GM23338 (cell line): ENCODE data around the gene TMEM132A. TPM values are rescaled to one million over a fixed set of nuclear protein-coding genes. Genes with fewer than 3 reads are reported as not detected.

Experiments used
- ATAC-seq: fragments of 200-7000 bp; cut with Tn5 transposase; 3 replicates; pipeline ENCODE4 v1.9.1; 2020
- DNase-seq: peaks from one replicate; pipeline ENCODE4 v3.0.0-alpha.2; 2015; ENCODE audit warnings: low spot score
- H2AFZ ChIP-seq: fragments of 200-600 bp; sonication (generic); 2 replicates; pipeline ENCODE4 v1.8.0; 2016; ENCODE audit warnings: antibody characterized with exemption, mild to moderate bottlenecking, moderate library complexity
- H3F3A ChIP-seq: fragments of 200-600 bp; sonication (generic); replicated peaks from 2 replicates; pipeline ENCODE4 v1.8.0; 2017; ENCODE audit warnings: antibody characterized with exemption, mixed run types, low read depth
- H3K27ac ChIP-seq: fragments of 200-600 bp; sonication (generic); 2 replicates; pipeline ENCODE4 v1.6.1; 2016; ENCODE audit warnings: low read depth
- H3K27me3 ChIP-seq: fragments of 200-600 bp; sonication (generic); 2 replicates; pipeline ENCODE4 v1.8.0; 2016; ENCODE audit warnings: mild to moderate bottlenecking, mixed run types, moderate library complexity; ENCODE audit not compliant: insufficient read depth
- H3K36me3 ChIP-seq: fragments of 200-600 bp; sonication (generic); 2 replicates; pipeline ENCODE4 v1.8.0; 2016; ENCODE audit warnings: mild to moderate bottlenecking; ENCODE audit not compliant: insufficient read depth
- H3K4me1 ChIP-seq: fragments of 200-600 bp; sonication (generic); 2 replicates; pipeline ENCODE4 v1.8.0; 2016; ENCODE audit warnings: mild to moderate bottlenecking, moderate library complexity; ENCODE audit not compliant: insufficient read depth
- H3K4me2 ChIP-seq: fragments of 200-600 bp; sonication (generic); 2 replicates; pipeline ENCODE4 v1.7.1; 2017; ENCODE audit warnings: mixed run types
- H3K4me3 ChIP-seq: fragments of 200-600 bp; sonication (generic); 2 replicates; pipeline ENCODE4 v1.6.1; 2016; ENCODE audit warnings: mixed run types
- H3K79me2 ChIP-seq: fragments of 200-600 bp; sonication (generic); replicated peaks from 2 replicates; pipeline ENCODE4 v1.8.0; 2017; ENCODE audit warnings: mild to moderate bottlenecking; ENCODE audit not compliant: insufficient read depth
- H3K9me2 ChIP-seq: fragments of 200-600 bp; sonication (generic); 2 replicates; pipeline ENCODE4 v1.8.0; 2017; ENCODE audit not compliant: insufficient read depth
- H4K20me1 ChIP-seq: fragments of 200-600 bp; sonication (generic); replicated peaks from 2 replicates; pipeline ENCODE4 v1.8.0; 2017; ENCODE audit warnings: mild to moderate bottlenecking; ENCODE audit not compliant: insufficient read depth
- H3K27ac Mint-ChIP-seq: 2 replicates; pipeline ENCODE4 v1.8.0; 2020; ENCODE audit warnings: inconsistent platforms, mild to moderate bottlenecking, moderate library complexity, mixed read lengths
- H3K27me3 Mint-ChIP-seq: 3 replicates; pipeline ENCODE4 v1.8.0; 2022; ENCODE audit warnings: low read depth, mild to moderate bottlenecking, moderate library complexity, mixed read lengths, inconsistent platforms; ENCODE audit not compliant: insufficient read depth, poor library complexity
- H3K36me3 Mint-ChIP-seq: 3 replicates; pipeline ENCODE4 v1.8.0; 2021; ENCODE audit warnings: low read depth, mild to moderate bottlenecking, inconsistent platforms, moderate library complexity, mixed read lengths
- H3K4me1 Mint-ChIP-seq: 3 replicates; pipeline ENCODE4 v1.8.0; 2020; ENCODE audit warnings: mild to moderate bottlenecking, inconsistent platforms, mixed read lengths
- H3K4me3 Mint-ChIP-seq: 3 replicates; pipeline ENCODE4 v1.8.0; 2021; ENCODE audit warnings: moderate library complexity, mild to moderate bottlenecking, inconsistent platforms, mixed read lengths
- H3K9me3 Mint-ChIP-seq: 3 replicates; pipeline ENCODE4 v1.8.0; 2020; ENCODE audit warnings: moderate library complexity, mild to moderate bottlenecking, inconsistent platforms, mixed read lengths
- CREB1 ChIP-seq: fragments of 250-450 bp; sonication (Bioruptor Pico); IDR thresholded peaks from 2 replicates; pipeline ENCODE4 v1.5.0; 2020; ENCODE audit warnings: low read depth, mild to moderate bottlenecking, moderate library complexity
- CTCF ChIP-seq, 2 experiments: fragments of 200-600 bp in 1 of 2; sonication (generic) in 1 of 2; conservative IDR thresholded peaks; 2 replicates each; pipeline versions ENCODE4 v1.5.1 to v1.6.1; 2016 to 2017; ENCODE audit warnings: antibody characterized with exemption in 2 of 2, low read depth in 2 of 2, mild to moderate bottlenecking in 2 of 2, moderate library complexity in 1 of 2
- ETS1 ChIP-seq: IDR thresholded peaks from 2 replicates; pipeline ENCODE4 v1.6.1; 2016; ENCODE audit warnings: antibody characterized with exemption
- EZH2 ChIP-seq: fragments of 200-600 bp; sonication (generic); IDR thresholded peaks from one replicate; pipeline ENCODE4 v1.8.0; 2017; ENCODE audit warnings: antibody characterized with exemption, mild to moderate bottlenecking, low read depth; ENCODE audit not compliant: unreplicated experiment
- EZH2phosphoT487 ChIP-seq: fragments of 200-600 bp; sonication (generic); IDR thresholded peaks from one replicate; pipeline ENCODE4 v1.8.1; 2018; ENCODE audit warnings: antibody characterized with exemption; ENCODE audit not compliant: unreplicated experiment
- JUNB ChIP-seq: IDR thresholded peaks from one replicate; pipeline ENCODE4 v1.6.1; 2016; ENCODE audit warnings: antibody characterized with exemption; ENCODE audit not compliant: unreplicated experiment
- NANOG ChIP-seq: IDR thresholded peaks from 2 replicates; pipeline ENCODE4 v1.6.1; 2016; ENCODE audit warnings: antibody characterized with exemption, borderline replicate concordance
- POLR2AphosphoS5 ChIP-seq: IDR thresholded peaks from 2 replicates; pipeline ENCODE4 v1.6.1; 2016; ENCODE audit warnings: antibody characterized with exemption, low read depth
- REST ChIP-seq: IDR thresholded peaks from one replicate; pipeline ENCODE4 v1.6.1; 2018; ENCODE audit warnings: antibody characterized with exemption; ENCODE audit not compliant: unreplicated experiment
- STAT1 ChIP-seq: IDR thresholded peaks from one replicate; pipeline ENCODE4 v1.6.1; 2016; ENCODE audit warnings: antibody characterized with exemption; ENCODE audit not compliant: unreplicated experiment
- ZNF114 ChIP-seq: fragments of 250-450 bp; sonication (Bioruptor Pico); IDR thresholded peaks from 2 replicates; pipeline ENCODE4 v1.5.0; 2020; ENCODE audit warnings: mild to moderate bottlenecking, moderate library complexity
- ZNF462 ChIP-seq: fragments of 250-450 bp; sonication (Bioruptor Pico); IDR thresholded peaks from 2 replicates; pipeline ENCODE4 v1.5.0; 2020; ENCODE audit warnings: mild to moderate bottlenecking, moderate library complexity
- polyA plus RNA-seq: library from polyadenylated mRNA; unstranded; fragments of >200 nt; fragmentation: Nextera tagmentation; extraction: Ambion mirVana; gene quantifications from 2 replicates; pipeline ENCODE4 v1.2.1, GENCODE V29; 2016
- total RNA-seq: library from RNA; depleted of rRNA; stranded (reverse); fragments of >200 nt; shearing (Covaris generic); gene quantifications from 2 replicates; pipeline ENCODE4 v1.2.3, GENCODE V29; 2014

TMEM132A gene
- total and polyA plus RNA-seq, 2 experiments from 2014 or later: 36.2 to 96.6 TPM

GRCh38 chr11:60937144-60937527 lies 12.9 kb downstream of the TMEM132A start:
- no peaks in the 10 kb centered on the region for H3K4me1 ChIP-seq
- H3K27ac Mint-ChIP-seq: no peak overlapping the region
- H3K36me3 Mint-ChIP-seq: peaks cover 25% of the 10 kb centered on the region
- H3K4me1 Mint-ChIP-seq: peaks cover 12% of the 10 kb centered on the region; the same call in 2 of the 3 replicates
- no peak overlapping the region for H2AFZ ChIP-seq
- ATAC-seq (no peak), DNase-seq (no peak)
- no peak overlapping the region for H3K4me3 ChIP-seq
- H4K20me1 ChIP-seq: no peaks in the 10 kb centered on the region; the same call in 1 of the 2 replicates
- H3K79me2 ChIP-seq: no peaks in the 10 kb centered on the region
- H3K27me3 Mint-ChIP-seq: peaks cover 6% of the 10 kb centered on the region
- no peaks in the 10 kb centered on the region for H3K36me3 ChIP-seq
- no peak overlapping the region for H3K4me3 Mint-ChIP-seq
- no peaks in the 10 kb centered on the region for H3F3A ChIP-seq
- no peak overlapping the region for H3K27ac ChIP-seq
- no peaks in the 10 kb centered on the region for H3K9me3 Mint-ChIP-seq
- TF ChIP-seq CREB1 (CRISPR knock-in tag) (no peak), NANOG (no peak), CTCF (conservative IDR thresholded peaks at IDR 0.05; ENCODE audit: low read depth in 2 of 2) (no peak), POLR2AphosphoS5 (no peak), ZNF114 (CRISPR knock-in tag) (no peak), EZH2 (no peak), JUNB (no peak), STAT1 (no peak), ETS1 (no peak), REST (no peak), ZNF462 (CRISPR knock-in tag) (no peak), EZH2phosphoT487 (no peak)
- no peak overlapping the region for H3K4me2 ChIP-seq
- H3K27me3 ChIP-seq: no peaks in the 10 kb centered on the region
- H3K9me2 ChIP-seq: no peaks in the 10 kb centered on the region
